Esophagus squamous epithelium (tissue), 5 donors: ENCODE data around the gene EFNA4. TPM values are rescaled to one million over a fixed set of nuclear protein-coding genes. Genes with fewer than 3 reads are reported as not detected.

ENCODE experiments used
- DNase-seq: peaks from one replicate; lab custom pipeline; 2025; lab: John Stamatoyannopoulos, UW
- H3K27ac ChIP-seq, 4 donors: fragments of 200-600 bp; sonication (generic); one replicate each; pipeline ENCODE4 v1.5.1; 2016 to 2019; ENCODE audit warnings: mild to moderate bottlenecking in 1 of 4
- H3K27me3 ChIP-seq, 4 donors: fragments of 200-600 bp; sonication (generic); 1 replicate in 3 of 4; 2 replicates in 1 of 4; pipeline versions ENCODE4 v1.5.1 to v1.6.0; 2017 to 2021; ENCODE audit warnings: antibody characterized with exemption in 1 of 4
- H3K36me3 ChIP-seq, 3 donors: fragments of 200-600 bp; sonication (generic); one replicate each; pipeline ENCODE4 v1.5.1; 2016 to 2019
- H3K4me1 ChIP-seq, 3 donors: fragments of 200-600 bp; sonication (generic); one replicate each; pipeline ENCODE4 v1.5.1; 2017 to 2019
- H3K4me3 ChIP-seq, 4 donors: fragments of 200-600 bp; sonication (generic); 1 replicate in 3 of 4; 2 replicates in 1 of 4; pipeline ENCODE4 v1.5.1; 2016 to 2019; ENCODE audit warnings: mild to moderate bottlenecking in 2 of 4, moderate library complexity in 1 of 4
- H3K9me3 ChIP-seq, 3 donors: fragments of 200-600 bp; sonication (generic); one replicate each; pipeline ENCODE4 v1.5.1; 2016 to 2019
- POLR2A ChIP-seq, 4 donors: fragments of 450-650 bp; IDR thresholded peaks; one replicate each; pipeline ENCODE4 v1.6.1; 2017; ENCODE audit warnings: antibody characterized with exemption in 4 of 4, mild to moderate bottlenecking in 4 of 4, moderate library complexity in 3 of 4
- WGBS, 2 donors: methylation state at CpG; one replicate each; pipeline ENCODE4 v1.1.5; 2018; 5-methylcytosine and 5-hydroxymethylcytosine counted together
- intact Hi-C: fragments of 100-400 bp; cut with DNase I; formaldehyde crosslinking; loops from one replicate; pipeline ENCODE4 v1.15.0; 2022
- total RNA-seq, 4 donors: library from RNA; depleted of rRNA; stranded (reverse); fragments of >200 nt; gene quantifications; one replicate each; pipeline ENCODE4 v1.1.0, GENCODE V29; 2016
- TF ChIP-seq, protein P1 (sequence below), 6 experiments: fragments of 450-650 bp in 4 of 6; fragments of 200-600 bp in 2 of 6; sonication (generic) in 2 of 6; IDR thresholded peaks; one replicate each; pipeline ENCODE4 v1.5.1; 2016 to 2019; ENCODE audit warnings: antibody characterized with exemption in 6 of 6, mild to moderate bottlenecking in 4 of 6, moderate library complexity in 4 of 6
- donor health status: DM: yes; HTN: yes; CAD: no.

EFNA4 gene
- total RNA-seq, 4 donors from 2014 or later, result 8.1 to 22.9 (median 12.2) TPM

GRCh38 chr1:155026588-155026987 is 37.0 kb upstream of the EFNA4 start:
- intact Hi-C loops, result no loop called here
- Histone ChIP-seq H3K4me3 (no peak overlapping the region), H3K27ac (peak overlapping the region in 1 of 4 donors; percentile 11), H3K4me1 (peaks cover 0 to 36% (median 11%) of the 10 kb centered on the region in 3 donors), H3K9me3 (no peaks in the 10 kb centered on the region), H3K27me3 (no peaks in the 10 kb centered on the region), H3K36me3 (no peaks in the 10 kb centered on the region)
- TF ChIP-seq POLR2A (IDR thresholded peaks at IDR 0.05), result no peak
- TF ChIP-seq, protein P1, sequence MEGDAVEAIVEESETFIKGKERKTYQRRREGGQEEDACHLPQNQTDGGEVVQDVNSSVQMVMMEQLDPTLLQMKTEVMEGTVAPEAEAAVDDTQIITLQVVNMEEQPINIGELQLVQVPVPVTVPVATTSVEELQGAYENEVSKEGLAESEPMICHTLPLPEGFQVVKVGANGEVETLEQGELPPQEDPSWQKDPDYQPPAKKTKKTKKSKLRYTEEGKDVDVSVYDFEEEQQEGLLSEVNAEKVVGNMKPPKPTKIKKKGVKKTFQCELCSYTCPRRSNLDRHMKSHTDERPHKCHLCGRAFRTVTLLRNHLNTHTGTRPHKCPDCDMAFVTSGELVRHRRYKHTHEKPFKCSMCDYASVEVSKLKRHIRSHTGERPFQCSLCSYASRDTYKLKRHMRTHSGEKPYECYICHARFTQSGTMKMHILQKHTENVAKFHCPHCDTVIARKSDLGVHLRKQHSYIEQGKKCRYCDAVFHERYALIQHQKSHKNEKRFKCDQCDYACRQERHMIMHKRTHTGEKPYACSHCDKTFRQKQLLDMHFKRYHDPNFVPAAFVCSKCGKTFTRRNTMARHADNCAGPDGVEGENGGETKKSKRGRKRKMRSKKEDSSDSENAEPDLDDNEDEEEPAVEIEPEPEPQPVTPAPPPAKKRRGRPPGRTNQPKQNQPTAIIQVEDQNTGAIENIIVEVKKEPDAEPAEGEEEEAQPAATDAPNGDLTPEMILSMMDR (IDR thresholded peaks at IDR 0.05), result no peak
- no peak for DNase-seq
- WGBS, 2 donors, result 35 to 71% methylated on average over 2 to 6 of the region's 6 CpGs

GRCh38 chr1:155029513-155030242 is 33.9 kb upstream of the EFNA4 start:
- DNase-seq, result no peak
- H3K9me3 ChIP-seq, result no peaks in the 10 kb centered on the region
- H3K27ac ChIP-seq, result no peak overlapping the region
- H3K4me3 ChIP-seq, result no peak overlapping the region
- H3K36me3 ChIP-seq, result no peaks in the 10 kb centered on the region
- 72 to 91% methylated on average over 6 to 9 of the region's 16 CpGs for WGBS, 2 donors
- H3K4me1 ChIP-seq, result peaks cover 6 to 31% (median 13%) of the 10 kb centered on the region in 3 donors
- intact Hi-C loops, result no loop called here
- TF ChIP-seq, protein P1 (IDR thresholded peaks at IDR 0.05), result no peak
- no peaks in the 10 kb centered on the region for H3K27me3 ChIP-seq

DNA sequence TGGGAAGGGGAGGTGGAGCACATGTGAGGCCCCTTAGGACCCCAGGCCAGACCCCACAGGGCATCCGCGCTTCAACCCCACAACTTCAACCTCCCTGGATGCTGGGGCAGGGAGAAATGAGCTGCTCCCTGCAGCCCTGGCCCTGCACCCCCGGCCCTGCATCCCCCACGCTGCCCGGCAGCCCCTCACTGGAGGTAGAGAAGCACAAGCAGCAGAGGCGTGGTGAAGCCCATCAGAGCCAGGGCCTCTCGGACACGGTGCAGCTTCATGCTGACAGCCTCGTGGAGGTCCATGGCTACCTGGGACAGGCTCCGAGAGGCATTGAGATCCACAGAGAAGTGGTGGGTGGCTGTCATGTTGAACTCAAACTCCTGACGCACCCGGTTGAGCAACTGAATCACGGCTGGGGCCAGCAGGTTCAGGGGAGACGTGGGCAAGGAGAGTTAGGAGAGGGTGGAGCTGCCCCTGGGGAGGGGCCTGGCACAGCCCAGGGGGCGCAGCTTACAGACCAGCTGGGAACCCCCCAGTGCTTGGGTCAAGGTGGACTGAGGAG is 33.2 kb upstream of the EFNA4 start:
- H3K9me3 ChIP-seq, result no peaks in the 10 kb centered on the region
- intact Hi-C loops, result no loop called here
- H3K27me3 ChIP-seq, result no peaks in the 10 kb centered on the region
- H3K36me3 ChIP-seq, result no peaks in the 10 kb centered on the region
- peaks cover 9 to 34% (median 13%) of the 10 kb centered on the region in 3 donors for H3K4me1 ChIP-seq
- H3K27ac ChIP-seq, result no peak overlapping the region
- DNase-seq, result no peak
- TF ChIP-seq POLR2A (IDR thresholded peaks at IDR 0.05), result no peak
- TF ChIP-seq, protein P1 (IDR thresholded peaks at IDR 0.05), result no peak
- H3K4me3 ChIP-seq, result no peak overlapping the region
- WGBS, 2 donors, result 50 to 82% methylated on average over 2 to 7 of the region's 15 CpGs

DNA sequence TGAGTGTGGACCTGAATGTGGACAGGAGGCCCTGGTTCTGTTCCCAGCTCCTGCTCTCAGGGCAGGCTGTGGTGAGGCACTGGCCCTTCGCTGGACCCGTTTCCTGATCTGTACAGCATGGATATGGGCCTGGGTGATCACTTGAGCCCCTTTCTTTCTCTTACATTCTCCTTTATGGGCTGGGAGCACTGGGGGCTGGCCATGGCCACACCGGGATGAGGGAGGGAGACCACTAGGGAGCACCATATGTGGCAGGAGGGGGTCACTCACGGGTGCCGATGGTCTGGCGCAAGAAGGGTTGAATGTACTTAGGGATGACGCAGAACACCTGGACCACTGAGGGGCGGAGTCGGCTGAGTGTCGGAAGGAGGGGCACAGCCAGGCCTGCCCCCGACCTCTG is 32.6 kb upstream of the EFNA4 start:
- Histone ChIP-seq H3K27me3 (no peaks in the 10 kb centered on the region), H3K4me3 (no peak overlapping the region)
- WGBS, 2 donors, result 72 to 86% methylated on average over 8 to 11 of the region's 11 CpGs

DNA sequence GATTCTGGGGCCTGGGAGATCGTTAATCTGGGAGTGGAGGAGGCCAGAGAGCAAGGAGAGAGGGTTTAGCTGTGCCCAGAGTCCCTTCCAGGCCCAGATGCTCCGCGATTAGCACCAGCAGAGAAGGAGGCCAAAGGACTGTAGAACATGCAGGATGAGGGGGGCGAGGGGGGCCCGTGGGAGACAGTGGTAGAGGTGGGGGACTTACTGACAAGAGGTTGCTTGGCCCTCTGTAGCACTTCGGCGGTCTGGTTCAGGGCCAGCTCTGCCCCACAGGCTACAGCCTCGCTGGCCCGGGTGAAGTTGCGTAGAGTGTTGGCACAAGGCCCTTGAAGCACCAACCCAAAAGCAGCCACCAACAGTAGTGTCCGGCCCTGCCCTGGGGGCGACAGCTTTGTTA is 30.7 kb upstream of the EFNA4 start:
- Histone ChIP-seq H3K27ac (no peak overlapping the region), H3K9me3 (no peaks in the 10 kb centered on the region), H3K4me3 (no peak overlapping the region), H3K4me1 (peaks cover 11 to 40% (median 25%) of the 10 kb centered on the region in 3 donors), H3K27me3 (no peaks in the 10 kb centered on the region), H3K36me3 (no peaks in the 10 kb centered on the region)
- no peak for DNase-seq
- TF ChIP-seq POLR2A (IDR thresholded peaks at IDR 0.05), result no peak
- TF ChIP-seq, protein P1 (IDR thresholded peaks at IDR 0.05), result no peak
- intact Hi-C loops, result no loop called here
- WGBS, 2 donors, result 82 to 85% methylated on average over 6 to 12 of the region's 12 CpGs

More for the DNA sequence above, 32.6 kb upstream of the EFNA4 start:
- Histone ChIP-seq H3K27ac (no peak overlapping the region), H3K9me3 (no peaks in the 10 kb centered on the region), H3K4me1 (peaks cover 9 to 31% (median 12%) of the 10 kb centered on the region in 3 donors), H3K36me3 (no peaks in the 10 kb centered on the region)
- TF ChIP-seq, protein P1 (IDR thresholded peaks at IDR 0.05), result no peak
- no peak for TF ChIP-seq POLR2A (IDR thresholded peaks at IDR 0.05)
- no peak for DNase-seq
- intact Hi-C loops, result no loop called here
